Mesenchymal stem cell (in vitro differentiated cells and primary cell): Measurements from ENCODE around the gene SALL2.

ENCODE experiments used
- DNase-seq: peaks from one replicate; pipeline ENCODE4 v3.0.0-alpha.2; 2013
- H2AFZ ChIP-seq: one replicate; pipeline ENCODE4 v1.6.1; 2013; ENCODE audit warnings: low read depth, mild to moderate bottlenecking, control low read depth, inconsistent platforms, low read length, moderate library complexity
- H2AK5ac ChIP-seq: 2 replicates; pipeline ENCODE4 v1.6.1; 2013; ENCODE audit warnings: low read length, moderate library complexity, mild to moderate bottlenecking, inconsistent platforms; ENCODE audit not compliant: severe bottlenecking
- H2BK120ac ChIP-seq: one replicate; pipeline ENCODE4 v1.6.1; 2013; ENCODE audit warnings: low read depth, mild to moderate bottlenecking, inconsistent platforms, low read length, moderate library complexity
- H2BK12ac ChIP-seq, 2 experiments: one replicate each; pipeline ENCODE4 v1.6.1; 2013; ENCODE audit warnings: inconsistent platforms in 2 of 2, low read length in 2 of 2, mild to moderate bottlenecking in 2 of 2, moderate library complexity in 2 of 2, control low read depth in 1 of 2
- H2BK15ac ChIP-seq: one replicate; pipeline ENCODE4 v1.6.1; 2013; ENCODE audit warnings: mild to moderate bottlenecking, low read depth, inconsistent platforms; ENCODE audit not compliant: poor library complexity, severe bottlenecking
- H2BK5ac ChIP-seq: 2 replicates; pipeline ENCODE4 v1.6.1; 2013; ENCODE audit warnings: low read depth, mild to moderate bottlenecking, low read length, control low read depth, inconsistent platforms; ENCODE audit not compliant: poor library complexity, severe bottlenecking
- H3K14ac ChIP-seq, 2 experiments: one replicate each; pipeline ENCODE4 v1.6.1; 2013; ENCODE audit warnings: inconsistent platforms in 2 of 2, low read length in 2 of 2, control low read depth in 1 of 2, mild to moderate bottlenecking in 1 of 2, moderate library complexity in 1 of 2
- H3K18ac ChIP-seq, 2 experiments: one replicate each; pipeline ENCODE4 v1.6.1; 2013; ENCODE audit warnings: inconsistent platforms in 2 of 2, low read length in 2 of 2, control low read depth in 1 of 2, low read depth in 1 of 2, mild to moderate bottlenecking in 1 of 2
- H3K23ac ChIP-seq, 2 experiments: one replicate each; pipeline ENCODE4 v1.6.1; 2013; ENCODE audit warnings: inconsistent platforms in 2 of 2, low read length in 2 of 2, mild to moderate bottlenecking in 2 of 2, moderate library complexity in 2 of 2, control low read depth in 1 of 2
- H3K27ac ChIP-seq: 2 replicates; pipeline ENCODE4 v1.5.1; 2013; ENCODE audit warnings: mild to moderate bottlenecking, moderate library complexity, low read length, control low read depth, inconsistent platforms; ENCODE audit not compliant: poor library complexity, severe bottlenecking
- H3K27me3 ChIP-seq, 2 experiments: 2 replicates each; pipeline versions ENCODE4 v1.6.1 to v1.7.0; 2013; ENCODE audit warnings: low read length in 2 of 2, mild to moderate bottlenecking in 2 of 2, moderate library complexity in 2 of 2, control low read depth in 1 of 2, inconsistent platforms in 1 of 2; ENCODE audit not compliant: control insufficient read depth in 1 of 2, insufficient read depth in 1 of 2
- H3K36me3 ChIP-seq, 2 experiments: 2 replicates each; pipeline versions ENCODE4 v1.6.1 to v1.7.0; 2013; ENCODE audit warnings: low read length in 2 of 2, control low read depth in 1 of 2, inconsistent platforms in 1 of 2, low read depth in 1 of 2, mild to moderate bottlenecking in 1 of 2; ENCODE audit not compliant: insufficient read depth in 2 of 2, control insufficient read depth in 1 of 2
- H3K4ac ChIP-seq, 2 experiments: one replicate each; pipeline ENCODE4 v1.6.1; 2013; ENCODE audit warnings: inconsistent platforms in 2 of 2, low read length in 2 of 2, mild to moderate bottlenecking in 2 of 2, moderate library complexity in 2 of 2, control low read depth in 1 of 2, low read depth in 1 of 2
- H3K4me1 ChIP-seq: 2 replicates; pipeline ENCODE4 v1.6.1; 2013; ENCODE audit warnings: low read depth, low read length, control low read depth; ENCODE audit not compliant: control insufficient read depth, insufficient read depth
- H3K4me2 ChIP-seq: 2 replicates; pipeline ENCODE4 v1.6.1; 2013; ENCODE audit warnings: low read length, mild to moderate bottlenecking, inconsistent platforms; ENCODE audit not compliant: poor library complexity, severe bottlenecking
- H3K4me3 ChIP-seq, 2 experiments: 2 replicates each; pipeline versions ENCODE4 v1.5.1 to v1.7.0; 2013; ENCODE audit warnings: low read length in 2 of 2, mild to moderate bottlenecking in 2 of 2, control low read depth in 1 of 2, low read depth in 1 of 2; ENCODE audit not compliant: insufficient read depth in 1 of 2
- H3K79me1 ChIP-seq: replicated peaks from 2 replicates; pipeline ENCODE4 v1.6.1; 2013; ENCODE audit warnings: mild to moderate bottlenecking, control low read depth, low read length, inconsistent platforms; ENCODE audit not compliant: poor library complexity, severe bottlenecking
- H3K9ac ChIP-seq: 2 replicates; pipeline ENCODE4 v1.7.0; 2013; ENCODE audit warnings: mild to moderate bottlenecking, low read length, moderate library complexity
- H3K9me3 ChIP-seq: 2 replicates; pipeline ENCODE4 v1.7.0; 2013; ENCODE audit warnings: mild to moderate bottlenecking, low read length; ENCODE audit not compliant: control insufficient read depth
- H4K8ac ChIP-seq: one replicate; pipeline ENCODE4 v1.6.1; 2013; ENCODE audit warnings: inconsistent platforms, mild to moderate bottlenecking, low read length, moderate library complexity
- H4K91ac ChIP-seq: one replicate; pipeline ENCODE4 v1.6.1; 2013; ENCODE audit warnings: mild to moderate bottlenecking, low read length, inconsistent platforms
- WGBS: methylation state at CpG from one replicate; pipeline ENCODE4 v1.1.7; 2013; ENCODE audit warnings: mixed read lengths; 5-methylcytosine and 5-hydroxymethylcytosine counted together

The SALL2 gene

GRCh38 chr14:21537090-21537424, 10.9 kb upstream of the SALL2 start:
- Histone ChIP-seq H3K27ac (no peak overlapping the region), H2BK120ac (no peak overlapping the region), H3K27me3 (peaks cover 64 to 69% of the 10 kb centered on the region in 2 experiments), H3K4me2 (peak overlapping the region; percentile 74), H3K9ac (peak overlapping the region; percentile 24), H2AFZ (no peak overlapping the region), H2BK5ac (no peak overlapping the region), H3K23ac (no peak overlapping the region), H3K14ac (no peak overlapping the region), H3K4me1 (peaks cover 6% of the 10 kb centered on the region), H3K18ac (no peak overlapping the region), H3K36me3 (no peaks in the 10 kb centered on the region), H3K9me3 (no peaks in the 10 kb centered on the region), H3K4ac (no peak overlapping the region), H2AK5ac (no peak overlapping the region), H3K4me3 (peak overlapping the region in 1 of 2 experiments; percentile 74), H4K8ac (no peak overlapping the region), H2BK15ac (no peak overlapping the region), H3K79me1 (no peaks in the 10 kb centered on the region), H4K91ac (no peak overlapping the region), H2BK12ac (no peak overlapping the region)
- DNase-seq, result no peak
- WGBS, result 4% methylated on average over 3 of the region's 3 CpGs

GRCh38 chr14:21536418-21537089, 10.4 kb upstream of the SALL2 start:
- Histone ChIP-seq H2BK5ac (no peak overlapping the region), H3K23ac (no peak overlapping the region), H3K27me3 (peaks cover 64 to 69% of the 10 kb centered on the region in 2 experiments), H3K18ac (no peak overlapping the region), H3K36me3 (no peaks in the 10 kb centered on the region), H3K9ac (peak overlapping the region; percentile 24), H3K4me2 (peak overlapping the region; percentile 74), H3K4me3 (peak overlapping the region; percentile 26 to 74), H3K4ac (no peak overlapping the region), H2AFZ (peak overlapping the region; percentile 2), H3K79me1 (no peaks in the 10 kb centered on the region), H2BK15ac (no peak overlapping the region), H3K27ac (no peak overlapping the region), H3K4me1 (peaks cover 6% of the 10 kb centered on the region), H4K8ac (no peak overlapping the region), H2AK5ac (no peak overlapping the region), H2BK120ac (no peak overlapping the region), H3K14ac (no peak overlapping the region), H2BK12ac (no peak overlapping the region), H4K91ac (no peak overlapping the region), H3K9me3 (no peaks in the 10 kb centered on the region)
- no peak for DNase-seq
- WGBS, result 5% methylated on average over 23 of the region's 25 CpGs

- Histone ChIP-seq H3K9me3 (no peaks in the 10 kb centered on the region), H3K27me3 (peaks cover 64 to 71% of the 10 kb centered on the region in 2 experiments), H2AK5ac (no peak overlapping the region), H3K4ac (no peak overlapping the region), H3K4me3 (peak overlapping the region in 1 of 2 experiments; percentile 74), H4K8ac (no peak overlapping the region), H3K4me1 (peaks cover 6% of the 10 kb centered on the region), H3K36me3 (no peaks in the 10 kb centered on the region), H3K14ac (no peak overlapping the region), H2AFZ (no peak overlapping the region), H3K27ac (no peak overlapping the region), H4K91ac (no peak overlapping the region), H2BK120ac (no peak overlapping the region), H3K79me1 (no peaks in the 10 kb centered on the region), H3K18ac (no peak overlapping the region), H2BK15ac (no peak overlapping the region), H2BK5ac (no peak overlapping the region), H2BK12ac (no peak overlapping the region), H3K4me2 (peak overlapping the region; percentile 74), H3K23ac (no peak overlapping the region), H3K9ac (no peak overlapping the region)
- 22% methylated on average over 4 of the region's 6 CpGs for WGBS
- no peak for DNase-seq
Observed at GRCh38 chr14:21535545-21536417, 9.6 kb upstream of the SALL2 start.

- Histone ChIP-seq H3K4me1 (peaks cover 6% of the 10 kb centered on the region), H3K4me2 (no peak overlapping the region), H3K27ac (no peak overlapping the region), H2AFZ (no peak overlapping the region), H3K79me1 (no peaks in the 10 kb centered on the region), H3K4me3 (no peak overlapping the region), H2AK5ac (no peak overlapping the region), H3K36me3 (no peaks in the 10 kb centered on the region), H3K9ac (no peak overlapping the region), H2BK15ac (no peak overlapping the region), H2BK12ac (no peak overlapping the region), H3K27me3 (peaks cover 67 to 73% of the 10 kb centered on the region in 2 experiments), H2BK120ac (no peak overlapping the region), H3K18ac (no peak overlapping the region), H4K8ac (no peak overlapping the region), H3K4ac (no peak overlapping the region), H3K9me3 (no peaks in the 10 kb centered on the region), H2BK5ac (no peak overlapping the region), H3K14ac (no peak overlapping the region), H3K23ac (no peak overlapping the region), H4K91ac (no peak overlapping the region)
- no peak for DNase-seq
- 50% methylated on average over 3 of the region's 4 CpGs for WGBS
Observed at GRCh38 chr14:21534576-21534975, 8.4 kb upstream of the SALL2 start.
